GM19395 (cell line): Measurements from ENCODE around the gene NLGN1.
"Not testable (repeated sequence)": the region's sequence is repeated elsewhere in the genome, so short reads cannot be mapped to it uniquely, and the experiment has no call there.

Experiments used
- ATAC-seq: cut with Tn5 transposase; IDR thresholded peaks from one replicate; pipeline ENCODE4 v1.9.1; 2021; ENCODE audit warnings: mild to moderate bottlenecking, moderate library complexity; ENCODE audit not compliant: unreplicated experiment

Gene NLGN1

DNA sequence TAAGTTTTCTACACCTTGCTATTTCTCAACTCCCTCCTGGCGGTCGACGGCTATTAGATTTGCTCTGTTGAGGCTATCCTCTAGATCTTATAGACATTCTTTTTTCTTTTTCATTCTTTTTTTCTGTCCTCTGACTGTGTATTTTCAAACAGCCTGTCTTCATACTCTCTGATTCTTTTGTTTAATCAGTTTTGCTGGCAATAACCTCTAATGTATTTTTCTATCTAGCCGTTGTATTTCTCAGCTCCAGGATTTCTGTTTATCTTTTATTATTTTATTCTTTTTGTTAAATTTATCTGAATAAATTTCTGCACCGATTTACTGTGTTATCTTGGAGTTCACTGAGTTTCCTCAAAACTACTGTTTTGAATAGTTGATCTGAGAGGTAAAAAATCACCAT, 31.5 kb downstream of the NLGN1 start:
- no peak for ATAC-seq

DNA sequence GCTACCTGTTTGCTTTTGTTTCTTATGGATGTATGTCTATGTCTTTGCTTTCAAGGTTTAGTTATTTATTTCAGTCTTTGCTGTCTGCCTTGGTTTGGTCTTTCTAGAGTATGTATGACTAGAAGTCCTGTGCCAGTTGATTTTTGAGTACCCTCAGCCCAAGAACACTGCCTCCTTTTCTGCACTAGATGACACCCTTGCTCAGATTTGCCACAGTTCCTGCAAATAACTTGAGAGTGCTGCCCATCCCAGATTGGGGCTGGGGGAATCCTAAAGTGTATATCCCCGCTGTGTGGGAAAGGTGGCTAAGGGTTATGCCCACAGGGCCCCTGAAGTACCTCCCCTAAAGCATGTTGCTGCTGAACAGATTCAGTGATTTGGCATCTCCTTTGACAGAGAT, 32.0 kb downstream of the NLGN1 start:
- no peak for ATAC-seq

DNA sequence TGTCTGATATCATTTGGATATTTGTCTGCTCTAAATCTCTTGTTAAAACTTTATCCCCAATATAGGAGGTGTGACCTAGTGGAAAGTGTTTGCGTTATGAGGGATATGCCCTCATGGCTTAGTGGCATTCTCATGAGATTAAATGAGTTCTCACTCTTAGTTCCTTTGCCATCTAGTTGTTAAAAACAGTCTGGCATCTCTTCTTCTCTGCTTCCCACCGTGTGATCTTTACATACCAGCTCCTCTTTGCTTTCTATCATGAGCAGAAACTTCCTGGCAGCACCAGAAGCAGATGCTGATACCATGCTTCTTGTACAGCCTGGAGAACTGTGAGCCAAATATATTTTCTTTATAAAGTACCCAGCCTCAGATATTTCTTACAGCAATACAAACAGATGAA, 33.0 kb downstream of the NLGN1 start:
- ATAC-seq = no peak

DNA sequence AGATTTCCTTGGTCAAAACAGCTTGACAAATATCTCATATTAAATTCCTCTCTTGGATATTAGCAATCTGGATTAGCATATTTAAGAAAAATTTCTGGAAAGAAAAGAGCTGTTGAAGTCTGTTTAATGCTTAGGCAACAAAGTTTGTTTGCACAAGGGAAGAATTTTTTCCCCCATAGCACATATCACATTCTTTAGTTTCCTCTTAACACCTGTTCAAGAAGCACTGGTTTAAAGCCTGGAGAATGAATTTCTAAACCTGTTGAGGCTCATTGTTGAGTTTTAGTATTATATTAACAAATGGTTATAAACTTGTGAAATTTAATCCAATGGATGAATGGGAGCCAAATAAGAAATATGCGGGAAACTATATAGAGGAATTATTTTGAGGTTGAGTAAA, 41.5 kb downstream of the NLGN1 start:
- no peak for ATAC-seq

DNA sequence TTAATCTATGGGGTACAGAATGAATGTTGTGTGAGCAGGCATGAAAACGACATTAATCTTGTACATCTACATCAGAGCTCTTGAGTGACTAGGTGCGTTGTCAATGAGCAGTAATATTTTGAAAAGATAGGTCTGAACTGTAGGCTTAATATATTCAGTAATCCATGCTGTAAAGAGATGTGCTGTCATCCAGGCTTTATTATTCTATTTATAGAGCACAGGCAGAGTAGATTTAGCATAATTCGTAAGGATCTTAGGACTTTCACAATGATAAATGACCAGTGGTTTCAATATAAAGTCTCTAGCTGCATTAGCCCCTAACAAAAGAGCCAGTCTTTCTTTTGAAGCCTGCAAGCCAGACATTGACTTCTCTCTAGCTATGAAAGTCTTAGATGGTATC, 43.0 kb downstream of the NLGN1 start:
- no peak for ATAC-seq

DNA sequence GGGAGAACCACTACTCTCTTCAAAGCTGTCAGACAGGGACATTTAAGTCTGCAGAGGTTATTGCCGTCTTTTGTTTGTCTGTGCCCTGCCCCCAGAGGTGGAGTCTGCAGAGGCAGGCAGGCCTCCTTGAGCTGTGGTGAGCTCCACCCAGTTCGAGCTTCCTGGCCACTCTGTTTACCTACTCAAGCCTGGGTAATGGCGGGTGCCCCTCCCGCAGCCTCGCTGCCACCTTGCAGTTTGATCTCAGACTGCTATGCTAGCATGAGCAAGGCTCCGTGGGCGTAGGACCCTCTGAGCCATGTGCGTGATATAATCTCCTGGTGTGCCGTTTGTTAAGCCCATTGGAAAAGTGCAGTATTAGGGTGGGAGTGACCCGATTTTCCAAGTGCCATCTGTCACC, 54.0 kb downstream of the NLGN1 start:
- not testable (repeated sequence) for ATAC-seq

DNA sequence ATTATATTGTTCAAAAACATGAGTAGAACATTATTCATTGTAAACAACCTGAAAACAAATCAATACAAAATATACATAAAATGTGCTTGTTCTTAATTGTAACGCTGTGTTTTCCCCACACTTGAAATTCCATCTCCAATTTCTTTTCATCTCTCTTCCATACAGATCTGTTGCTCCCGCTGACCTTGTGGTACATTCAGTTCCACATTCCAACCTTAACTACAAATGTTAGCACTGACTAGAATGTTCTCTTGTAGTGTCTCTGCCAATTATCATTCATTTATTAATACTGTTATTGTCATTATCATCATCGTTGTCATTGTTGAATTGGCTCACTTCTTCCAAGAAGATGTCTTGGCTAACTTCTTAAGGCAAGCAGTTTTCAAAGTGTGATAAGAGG, 65.7 kb downstream of the NLGN1 start:
- no peak for ATAC-seq

DNA sequence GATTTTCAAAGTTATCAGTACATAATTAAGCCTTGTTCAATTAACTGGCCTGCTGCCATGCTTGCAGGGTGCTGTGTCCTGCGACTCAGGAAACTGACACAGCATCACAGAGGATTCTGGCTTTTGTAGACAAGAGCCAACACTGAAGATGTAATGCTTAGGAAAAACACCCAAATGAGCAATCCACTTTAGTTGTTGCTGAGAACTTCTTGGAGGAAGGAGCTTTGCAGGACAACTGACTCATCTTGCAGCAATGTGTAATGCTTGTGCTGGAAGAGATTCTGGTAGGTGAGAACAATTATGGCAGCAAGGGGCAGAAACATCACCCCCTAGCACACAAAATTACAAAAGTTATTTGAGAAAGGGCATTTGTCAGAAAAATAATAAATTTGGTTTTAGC, 67.6 kb downstream of the NLGN1 start:
- no peak for ATAC-seq

DNA sequence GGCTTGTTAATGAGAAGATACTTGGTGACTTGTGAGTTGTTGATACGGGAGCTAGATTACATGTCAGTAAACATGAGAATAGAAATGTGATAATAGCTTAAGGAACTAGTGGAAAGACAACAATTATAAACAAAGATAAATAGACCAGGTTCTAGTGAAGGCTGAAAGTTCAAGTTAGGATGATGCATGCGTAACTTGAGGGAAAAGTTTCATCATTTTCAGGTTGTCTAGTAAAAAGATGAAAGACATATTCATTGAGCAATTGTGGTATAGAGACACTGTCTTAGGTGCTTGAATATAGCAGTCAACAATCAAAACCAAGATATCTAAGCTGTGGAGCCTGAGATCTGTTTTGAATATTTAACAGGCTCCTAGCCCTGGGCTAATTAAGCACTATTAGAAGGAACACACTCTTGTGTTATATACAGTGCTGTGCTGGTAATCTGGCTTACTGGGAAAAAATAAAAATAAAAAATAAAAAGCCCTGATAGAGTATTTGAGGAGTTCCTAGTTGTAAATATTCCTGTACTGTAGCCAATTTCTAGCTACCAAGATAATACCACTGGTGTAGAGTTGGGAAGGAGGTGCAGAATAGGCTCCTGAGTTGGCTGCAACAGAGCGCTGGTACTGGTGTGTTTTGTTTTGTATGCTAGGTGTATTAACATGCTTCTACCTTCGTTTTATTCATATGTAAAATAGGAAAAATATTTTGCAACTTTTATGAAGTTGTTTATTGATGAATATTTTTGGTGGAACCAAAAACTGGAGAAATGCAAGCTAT, 68.5 kb downstream of the NLGN1 start:
- no peak for ATAC-seq

DNA sequence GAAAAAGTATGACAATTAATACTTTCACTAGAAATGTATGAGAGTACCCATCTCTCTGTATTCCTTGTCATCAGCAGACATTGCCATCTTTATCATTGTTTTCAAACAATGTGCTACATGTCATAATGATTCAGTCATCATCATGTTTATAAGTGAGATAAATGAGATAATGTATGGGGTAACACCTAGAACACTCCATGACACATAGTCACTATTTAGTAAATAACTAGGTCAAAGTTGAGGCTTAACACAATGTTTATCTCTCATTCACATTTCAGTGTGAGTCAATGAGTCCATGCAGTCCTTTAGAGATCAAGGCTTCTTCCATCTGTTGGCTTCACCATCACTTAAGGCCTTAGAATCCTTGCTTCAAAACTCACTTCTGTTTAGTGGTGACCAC, 70.0 kb downstream of the NLGN1 start:
- ATAC-seq = no peak

DNA sequence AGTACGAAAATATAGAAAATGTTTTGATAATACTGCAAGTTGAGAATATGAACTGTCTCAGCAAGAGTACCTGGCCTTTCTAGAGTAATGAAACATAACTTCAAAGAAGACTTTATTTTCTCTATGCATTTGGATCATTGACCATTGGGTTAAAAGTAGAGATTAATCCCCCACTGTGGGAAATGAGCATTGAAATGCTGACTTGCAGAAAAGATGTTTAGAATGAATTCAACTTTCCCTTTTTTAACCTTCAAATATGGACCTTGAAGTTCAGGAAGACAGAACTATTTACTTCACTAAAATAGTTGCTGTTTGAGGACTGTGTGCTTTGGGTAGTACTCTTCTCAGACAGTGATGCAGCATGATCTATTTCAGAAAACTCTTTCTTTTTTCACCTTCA, 75.7 kb downstream of the NLGN1 start:
- ATAC-seq = no peak

DNA sequence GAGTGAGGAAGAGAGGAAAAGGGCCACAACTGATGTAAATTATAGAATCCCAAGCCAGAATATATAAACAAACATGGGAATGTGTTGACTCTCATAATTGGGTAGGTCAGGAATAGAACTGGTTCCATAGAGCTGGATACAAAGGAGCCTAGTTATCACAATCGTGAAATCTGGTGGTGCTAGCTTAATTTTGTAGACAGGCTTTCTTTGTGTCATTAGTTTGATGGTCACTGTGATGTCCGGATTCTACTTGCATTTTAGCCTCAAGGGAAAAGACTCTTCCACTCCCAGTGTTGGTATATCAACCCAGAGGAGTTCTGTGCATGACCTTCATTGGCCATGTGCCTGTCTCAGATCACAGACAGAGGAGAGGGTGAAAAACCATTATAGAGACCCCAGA, 81.8 kb downstream of the NLGN1 start:
- no peak for ATAC-seq

DNA sequence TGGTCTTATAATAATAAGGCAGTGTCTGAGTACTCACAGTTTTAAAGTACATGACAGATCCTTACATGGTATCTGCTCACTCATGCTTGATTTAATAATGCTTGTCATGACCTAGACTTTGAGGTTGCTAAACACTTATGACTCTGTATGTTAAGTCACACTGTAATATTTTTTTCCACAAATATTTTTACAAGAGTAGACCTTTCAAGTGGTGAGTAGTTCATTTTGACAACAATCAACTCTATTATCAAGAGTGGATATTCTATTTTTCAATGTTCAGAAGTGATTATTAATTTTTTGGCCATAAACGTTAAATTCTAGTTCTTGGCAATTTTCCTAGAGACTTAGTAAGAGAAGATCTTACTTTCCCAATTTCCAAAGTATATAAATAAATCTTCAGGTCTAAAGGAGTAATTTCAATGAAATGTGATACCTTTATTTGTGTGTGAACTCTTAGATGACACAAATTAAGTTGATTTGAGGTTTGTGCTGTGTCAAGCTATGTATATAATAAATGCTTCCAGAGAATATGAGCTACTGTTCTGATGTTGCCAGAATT, 104.5 kb downstream of the NLGN1 start:
- ATAC-seq = no peak

DNA sequence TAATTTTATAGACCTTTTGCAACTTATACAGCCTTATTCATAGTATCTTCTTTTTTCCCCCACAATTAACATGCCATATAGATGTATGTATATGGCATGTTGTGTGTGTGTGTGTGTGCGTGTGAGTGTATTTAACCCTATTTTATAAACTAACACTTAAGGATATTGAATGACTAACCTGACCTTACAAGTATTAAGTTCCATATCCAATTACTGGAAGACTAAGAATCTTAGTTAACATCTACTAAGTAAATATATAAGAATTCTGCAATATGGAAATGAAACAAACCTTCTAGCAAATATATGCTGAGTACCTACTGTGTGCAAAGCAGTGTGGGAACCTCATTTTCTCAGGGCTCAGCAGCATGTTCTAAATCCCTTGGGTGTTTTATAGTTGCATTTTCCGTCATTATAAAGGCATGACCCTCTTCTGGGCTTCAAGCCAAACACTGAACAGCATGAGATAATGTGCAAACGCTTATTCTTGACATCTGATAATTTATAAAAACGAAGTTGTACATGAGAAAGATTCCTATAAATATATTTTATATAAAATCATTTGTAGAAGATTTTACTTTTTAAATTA, 105.5 kb downstream of the NLGN1 start:
- ATAC-seq = no peak

DNA sequence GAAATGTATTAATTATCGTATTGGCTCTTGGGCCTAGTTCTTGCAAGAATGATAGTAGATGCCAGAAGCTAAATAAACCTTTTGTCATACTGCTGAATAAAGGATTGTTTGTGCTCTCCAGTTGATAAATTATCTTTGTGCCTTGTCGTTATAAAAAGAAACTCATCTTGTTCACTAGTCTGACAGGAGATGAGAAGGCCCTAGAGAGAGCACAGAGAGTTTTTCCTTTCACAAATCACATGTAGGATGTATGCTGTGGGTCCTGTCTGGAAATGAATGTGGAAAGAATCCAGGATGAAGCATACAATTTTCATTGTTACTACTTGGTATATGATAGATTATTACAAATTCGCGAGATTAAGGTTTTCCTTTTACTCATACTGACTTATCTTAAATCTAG, 113.0 kb downstream of the NLGN1 start:
- no peak for ATAC-seq

DNA sequence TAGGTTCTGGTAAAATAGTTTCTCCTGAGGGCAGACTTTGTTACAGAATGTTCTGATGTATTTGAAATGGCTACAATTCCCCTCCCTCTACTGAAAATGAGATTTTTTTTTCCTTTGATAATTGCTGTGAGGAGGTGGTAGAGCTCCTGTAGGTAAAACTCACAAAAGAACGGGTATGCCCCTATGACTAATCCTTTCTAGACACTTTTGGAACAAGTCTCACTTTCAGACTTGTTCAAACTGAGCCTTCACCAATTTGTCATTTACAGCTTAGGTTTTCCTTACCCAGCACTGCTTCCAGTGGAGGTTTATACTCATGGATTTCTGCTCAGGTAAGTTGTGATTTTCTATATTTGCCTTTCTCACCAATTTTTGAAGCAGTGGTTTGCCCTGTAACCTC, 115.6 kb downstream of the NLGN1 start:
- peak; percentile 63 for ATAC-seq

DNA sequence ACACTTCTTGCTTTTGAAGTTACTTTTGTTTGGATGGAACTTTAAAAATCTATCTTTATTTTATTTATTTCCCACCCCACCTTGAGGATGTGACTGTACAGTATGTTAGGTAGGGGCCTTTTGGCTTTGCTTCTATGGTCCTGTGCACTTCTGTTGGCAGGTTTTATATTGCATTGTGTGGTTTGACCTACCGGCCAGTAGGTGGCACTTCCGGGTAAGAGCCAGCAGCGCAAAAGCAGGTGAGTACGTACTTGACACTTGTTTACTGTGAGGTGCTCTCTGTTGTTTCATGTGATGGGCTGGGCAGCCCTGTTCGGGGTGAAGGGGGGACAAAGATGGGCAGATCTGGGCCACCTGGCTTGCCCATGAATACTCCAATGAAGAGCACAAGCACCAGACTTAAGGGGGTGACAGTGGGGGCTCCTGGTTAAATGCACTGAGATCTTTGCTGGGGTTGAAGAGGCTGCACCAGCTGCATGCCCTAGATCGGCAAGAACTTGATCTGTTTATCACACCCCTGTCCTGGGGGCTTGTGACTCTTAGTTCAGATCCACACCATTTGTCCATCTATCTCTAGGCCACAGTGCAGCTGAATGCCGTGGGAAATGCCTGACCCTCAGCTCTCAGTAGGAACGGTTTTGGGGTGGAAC, 131.6 kb downstream of the NLGN1 start:
- ATAC-seq = peak; percentile 96

DNA sequence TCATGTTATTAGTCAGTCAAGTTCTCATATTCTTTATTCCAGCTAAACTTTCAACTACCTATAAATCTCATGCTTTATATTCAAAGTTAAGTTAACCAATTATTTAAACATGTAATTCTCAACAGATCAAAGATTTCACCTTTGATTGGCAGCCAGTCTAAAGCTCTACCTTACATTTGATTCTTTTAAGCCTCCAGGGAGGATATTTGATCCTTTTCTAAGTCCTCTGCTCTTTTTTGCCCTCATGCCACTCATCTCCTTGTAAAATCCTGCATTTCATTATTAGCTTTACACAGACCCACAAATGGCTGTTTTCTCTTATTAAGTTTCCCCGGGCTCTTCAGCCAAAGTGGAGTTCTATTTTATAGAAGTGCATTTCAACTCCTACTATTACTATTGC, 134.1 kb downstream of the NLGN1 start:
- ATAC-seq = no peak

DNA sequence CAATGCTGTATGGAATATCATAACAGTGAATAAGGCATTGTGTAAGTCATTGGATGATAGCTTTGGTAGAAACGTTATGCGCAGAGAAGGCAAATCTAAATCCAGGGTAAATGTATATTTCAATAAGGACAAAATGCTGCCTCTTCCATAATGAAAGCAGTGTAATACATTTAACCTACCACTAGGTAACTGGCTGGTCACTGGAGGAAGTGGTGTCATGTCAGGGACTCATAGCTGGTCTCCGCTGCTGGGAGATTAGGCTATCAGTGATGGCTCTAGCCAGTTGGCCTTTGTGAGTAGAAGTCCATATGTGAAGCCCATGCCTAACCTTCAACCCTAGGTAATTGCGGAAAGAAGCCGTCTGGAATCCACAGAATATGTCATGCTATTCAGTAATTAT, 140.9 kb downstream of the NLGN1 start:
- peak; percentile 50 for ATAC-seq

DNA sequence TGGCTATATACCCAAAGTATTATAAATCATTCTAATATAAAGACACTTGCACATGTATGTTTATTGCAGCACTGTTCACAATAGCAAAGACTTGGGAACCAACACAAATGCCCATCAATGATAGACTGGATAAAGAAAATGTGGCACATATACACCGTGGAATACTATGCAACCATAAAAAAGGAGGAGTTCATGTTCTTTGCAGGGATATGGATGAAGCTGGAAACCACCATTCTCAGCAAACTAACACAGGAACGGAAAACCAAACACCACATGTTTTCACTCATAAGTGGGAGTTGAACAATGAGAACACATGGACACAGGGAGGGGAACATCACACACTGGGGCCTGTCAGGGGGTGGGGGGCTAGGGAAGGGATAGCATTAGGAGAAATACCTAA, 148.0 kb downstream of the NLGN1 start:
- ATAC-seq = not testable (repeated sequence)

DNA sequence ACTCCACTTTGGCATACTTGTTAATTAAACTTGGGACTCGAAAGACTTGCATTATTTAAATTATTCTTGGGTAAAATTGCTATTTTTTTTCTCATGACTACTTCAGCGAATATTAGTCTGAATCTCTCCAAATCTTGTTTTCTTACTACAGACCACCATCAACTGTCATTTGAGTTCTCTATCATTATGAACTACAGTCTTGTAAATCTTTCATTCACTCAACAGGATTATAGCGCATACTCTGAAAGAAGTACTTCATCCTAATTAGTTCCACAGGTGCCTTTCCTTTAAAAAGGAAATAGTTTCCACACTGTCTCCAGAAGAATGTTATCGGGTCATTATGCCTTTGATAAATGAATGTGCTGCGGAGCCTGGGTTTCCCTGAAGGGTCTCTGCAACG, 149.5 kb downstream of the NLGN1 start:
- no peak for ATAC-seq

DNA sequence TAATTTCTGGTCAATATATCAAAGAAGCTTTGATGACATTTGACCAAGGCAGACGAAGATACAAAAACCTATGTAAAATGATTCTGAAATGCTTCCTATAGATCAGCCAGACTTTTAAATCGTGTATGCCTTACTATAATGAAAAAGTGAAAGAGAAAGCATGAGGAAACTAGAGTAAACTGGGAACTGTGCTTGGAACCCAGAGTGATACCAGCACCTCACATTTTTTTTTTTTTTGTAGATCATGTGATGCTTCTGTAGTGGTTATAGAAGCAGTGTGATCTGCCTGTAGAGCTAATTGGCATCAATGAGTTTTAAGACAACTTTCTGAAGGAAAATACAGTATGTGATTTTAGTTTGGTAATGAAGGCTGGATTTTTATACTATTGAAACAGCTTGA, 150.7 kb downstream of the NLGN1 start:
- no peak for ATAC-seq
